ENCODE data around the gene CPEB3. TPM values are rescaled to one million over a fixed set of nuclear protein-coding genes. Genes with fewer than 3 reads are reported as not detected.
"Not testable (repeated sequence)": the region's sequence is repeated elsewhere in the genome, so short reads cannot be mapped to it uniquely, and the experiment has no call there.

CPEB3 gene
- total and polyA plus RNA-seq, 10 donors, result 1.0 to 10.1 (median 7.3) TPM

DNA sequence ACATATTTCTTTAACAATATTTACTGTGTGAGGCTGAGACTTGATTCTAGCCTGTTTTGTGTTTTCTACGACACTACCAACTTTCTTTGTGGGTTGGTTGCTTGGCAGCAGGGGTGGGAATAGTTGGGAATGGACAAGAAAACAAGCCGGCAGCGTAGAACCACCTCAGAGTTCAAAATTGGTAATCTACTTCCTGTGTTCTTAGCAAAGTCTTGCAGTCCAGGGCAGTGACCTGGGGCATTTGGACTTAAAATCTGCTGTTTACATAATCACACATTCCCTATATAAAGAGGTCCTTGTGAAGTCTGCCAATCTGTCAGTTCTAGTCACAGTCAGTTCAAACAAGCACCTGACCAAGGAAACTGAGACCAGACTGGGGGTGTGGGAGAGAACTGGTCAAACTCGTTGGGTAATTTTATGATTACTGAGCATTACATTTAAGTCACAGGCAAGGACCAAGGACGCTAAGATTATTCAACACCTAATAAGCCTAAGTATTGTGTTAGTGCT lies 167.9 kb downstream of the CPEB3 start:
- 83 to 93% (median 88%) methylated on average over 5 of the region's 5 CpGs for WGBS, 5 donors

DNA sequence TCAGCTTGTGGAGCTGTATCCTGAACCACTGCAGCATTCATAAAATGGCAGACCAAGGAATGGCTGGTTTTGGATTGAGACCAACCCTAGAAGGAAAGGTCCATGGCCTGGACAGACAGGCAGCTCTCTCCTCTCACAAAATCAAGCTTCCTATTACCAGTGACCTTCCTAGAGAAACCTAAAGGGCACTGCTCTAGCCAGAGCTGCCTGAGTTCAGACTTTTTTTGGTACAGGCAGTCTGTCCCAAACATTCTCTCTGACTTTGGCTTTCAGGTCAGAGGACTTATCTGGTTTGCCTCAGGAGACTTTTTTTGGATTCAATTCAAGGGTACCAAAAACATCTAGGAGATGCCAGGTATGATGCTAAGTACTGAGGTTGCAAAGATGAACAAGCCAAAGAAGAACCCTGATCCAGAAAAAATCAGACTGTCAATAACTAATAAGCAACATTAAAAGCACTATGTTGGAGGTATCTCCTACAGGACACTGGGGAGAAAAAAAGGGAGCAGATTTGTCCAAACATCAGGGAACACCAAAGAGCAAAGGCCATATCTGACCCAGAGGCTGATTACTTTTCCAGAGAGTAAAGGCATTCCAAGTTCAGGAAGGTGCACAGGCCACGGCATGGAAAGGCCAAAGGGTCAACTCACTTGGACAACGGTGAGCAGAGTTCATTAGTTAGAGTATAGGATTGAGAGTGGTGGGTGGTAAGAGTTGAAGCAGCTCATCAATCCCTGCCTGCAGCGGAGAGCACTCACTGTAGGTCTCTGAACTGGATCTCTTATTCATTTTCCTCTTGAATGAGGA lies 169.0 kb downstream of the CPEB3 start:
- Histone ChIP-seq H3K27ac (no peak overlapping the region), H3K4me1 (peaks cover 0 to 21% (median 15%) of the 10 kb centered on the region in 6 donors)
- no peak for TF ChIP-seq POLR2AphosphoS5 (IDR thresholded peaks at IDR 0.05)
- TF ChIP-seq CTCF (IDR thresholded peaks at IDR 0.05 in 8 of 11, conservative IDR thresholded peaks at IDR 0.05 in 3 of 11), result no peak
- no peak for TF ChIP-seq POLR2A (IDR thresholded peaks at IDR 0.05)

More for the DNA sequence above, 167.9 kb downstream of the CPEB3 start:
- no peak overlapping the region for H3K4me3 ChIP-seq
- no peak overlapping the region for H3K27ac ChIP-seq
- no peaks in the 10 kb centered on the region for H3K27me3 ChIP-seq (replicated peaks in 1 of 7)
- H3K9me3 ChIP-seq, result no peaks in the 10 kb centered on the region
- H3K36me3 ChIP-seq, result peaks cover 0 to 7% (median 0%) of the 10 kb centered on the region in 6 donors
- intact Hi-C loops (cut with DNase I; ENCODE audit: low total_unique reads), result no loop called here
- TF ChIP-seq POLR2A (IDR thresholded peaks at IDR 0.05) (no peak), POLR2AphosphoS5 (IDR thresholded peaks at IDR 0.05) (no peak), CTCF (IDR thresholded peaks at IDR 0.05 in 8 of 11, conservative IDR thresholded peaks at IDR 0.05 in 3 of 11) (no peak)
- no peak for DNase-seq
- peaks cover 0 to 21% (median 15%) of the 10 kb centered on the region in 6 donors for H3K4me1 ChIP-seq

GRCh38 chr10:92119340-92119739 lies 171.5 kb downstream of the CPEB3 start:
- intact Hi-C loops (cut with DNase I; ENCODE audit: low total_unique reads), result no loop called here
- H3K9me3 ChIP-seq, result no peaks in the 10 kb centered on the region
- H3K27ac ChIP-seq, result no peak overlapping the region
- no peaks in the 10 kb centered on the region for H3K27me3 ChIP-seq (replicated peaks in 1 of 7)
- H3K4me3 ChIP-seq, result no peak overlapping the region
- H3K36me3 ChIP-seq, result peaks cover 0 to 7% (median 0%) of the 10 kb centered on the region in 6 donors
- TF ChIP-seq CTCF (IDR thresholded peaks at IDR 0.05 in 8 of 11, conservative IDR thresholded peaks at IDR 0.05 in 3 of 11), result no peak
- no peak for TF ChIP-seq POLR2A (IDR thresholded peaks at IDR 0.05)
- TF ChIP-seq POLR2AphosphoS5 (IDR thresholded peaks at IDR 0.05), result no peak
- H3K4me1 ChIP-seq, result peaks cover 0 to 7% (median 4%) of the 10 kb centered on the region in 6 donors
- DNase-seq, result no peak

More for the DNA sequence above, 169.0 kb downstream of the CPEB3 start:
- H3K27me3 ChIP-seq (replicated peaks in 1 of 7), result no peaks in the 10 kb centered on the region
- WGBS, 5 donors, result 79 to 92% (median 85%) methylated on average over 3 of the region's 3 CpGs
- no peaks in the 10 kb centered on the region for H3K9me3 ChIP-seq
- peaks cover 0 to 7% (median 0%) of the 10 kb centered on the region in 6 donors for H3K36me3 ChIP-seq
- intact Hi-C loops (cut with DNase I; ENCODE audit: low total_unique reads), result no loop called here
- no peak overlapping the region for H3K4me3 ChIP-seq
- no peak for DNase-seq

DNA sequence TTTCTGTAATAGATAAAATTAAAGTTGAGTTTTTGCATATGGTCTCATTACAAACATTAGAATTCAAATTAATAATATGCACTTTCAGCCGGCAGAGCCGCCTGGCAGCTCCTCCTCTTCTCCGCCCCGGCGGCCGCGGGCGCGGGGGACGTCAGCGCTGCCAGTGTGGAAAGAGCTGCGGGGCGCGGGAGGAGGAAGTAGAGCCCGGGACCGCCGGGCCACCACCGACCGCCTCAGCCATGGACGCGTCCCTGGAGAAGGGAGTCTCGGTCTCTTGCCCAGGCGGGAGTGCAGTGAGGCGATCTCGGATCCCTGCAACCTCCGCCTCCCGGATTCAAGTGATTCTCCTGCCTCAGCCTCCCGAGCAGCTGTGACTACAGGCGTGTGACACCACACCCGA lies 176.0 kb downstream of the CPEB3 start:
- DNase-seq; H3K4me1 ChIP-seq; H3K27ac ChIP-seq; H3K9me3 ChIP-seq; H3K4me3 ChIP-seq; intact Hi-C loops (cut with DNase I; ENCODE audit: low total_unique reads); H3K27me3 ChIP-seq (replicated peaks in 1 of 7): not testable (repeated sequence)
- TF ChIP-seq POLR2AphosphoS5 (IDR thresholded peaks at IDR 0.05), result peak in 1 of 3 donors; percentile 22
- H3K36me3 ChIP-seq, result peaks cover 0 to 19% (median 2%) of the 10 kb centered on the region in 6 donors
- 80 to 97% (median 85%) methylated on average over 21 to 30 of the region's 30 CpGs for WGBS, 5 donors
